Panc1 (cell line): ENCODE results near the gene CNN2. TPM values are rescaled to one million over a fixed set of nuclear protein-coding genes. Genes with fewer than 3 reads are reported as not detected.

Experiments used
- ATAC-seq: fragments of 200-7000 bp; cut with Tn5 transposase; 2 replicates; pipeline ENCODE4 v1.9.1; 2020; ENCODE audit warnings: mild to moderate bottlenecking, moderate library complexity
- BruUV-seq: library from RNA; stranded (reverse); fragments of 400-500 nt; replicated peaks from 2 replicates; lab custom pipeline; 2021; lab: Mats Ljungman, UMichigan
- CTCF ChIA-PET: fragments of 300-600 bp; sonication (Branson Sonifier 250); formaldehyde crosslinking; loops from one replicate; lab custom pipeline; 2022; ENCODE audit warnings: antibody characterized with exemption; lab: Charles Lee
- POLR2A ChIA-PET: fragments of 300-600 bp; sonication (Branson Sonifier 250); formaldehyde crosslinking; loops from one replicate; lab custom pipeline; 2022; ENCODE audit warnings: antibody characterized with exemption; lab: Charles Lee
- DNase-seq: peaks from one replicate; pipeline ENCODE4 v3.0.0-alpha.2; 2010; ENCODE audit warnings: low read depth, low spot score
- H3K27ac ChIP-seq: 2 replicates; pipeline ENCODE4 v1.5.1; 2011; ENCODE audit warnings: mild to moderate bottlenecking, low read length, inconsistent platforms
- H3K27me3 ChIP-seq: fragments of 200-500 bp; sonication (Bioruptor generic); 2 replicates; pipeline ENCODE4 v1.6.0; 2014; ENCODE audit warnings: low read length, inconsistent platforms; ENCODE audit not compliant: control insufficient read depth, insufficient read depth
- H3K36me3 ChIP-seq: fragments of 200-500 bp; sonication (Bioruptor generic); 2 replicates; pipeline ENCODE4 v1.5.1; 2014; ENCODE audit warnings: inconsistent platforms, mild to moderate bottlenecking, low read length, moderate library complexity; ENCODE audit not compliant: control insufficient read depth, insufficient read depth
- H3K4me1 ChIP-seq: 2 replicates; pipeline ENCODE4 v1.5.1; 2011; ENCODE audit warnings: inconsistent platforms, mild to moderate bottlenecking, low read length, moderate library complexity; ENCODE audit not compliant: control insufficient read depth, insufficient read depth
- H3K4me3 ChIP-seq, 2 experiments: 2 replicates each; pipeline ENCODE4 v1.5.1; 2011 to 2012; ENCODE audit warnings: low read depth in 2 of 2, low read length in 2 of 2, mild to moderate bottlenecking in 2 of 2, inconsistent platforms in 1 of 2, moderate library complexity in 1 of 2
- H3K9me3 ChIP-seq: fragments of 200-500 bp; sonication (Bioruptor generic); 2 replicates; pipeline ENCODE4 v1.5.1; 2014; ENCODE audit warnings: low read depth, mild to moderate bottlenecking, inconsistent platforms, low read length, moderate library complexity; ENCODE audit not compliant: control insufficient read depth, insufficient read depth
- CTCF ChIP-seq: fragments of 450-650 bp; IDR thresholded peaks from 2 replicates; pipeline ENCODE4 v1.5.1; 2017; ENCODE audit warnings: mild to moderate bottlenecking
- POLR2AphosphoS5 ChIP-seq: IDR thresholded peaks from 2 replicates; pipeline ENCODE4 v1.6.1; 2012; ENCODE audit warnings: mild to moderate bottlenecking, low read depth, low read length, moderate library complexity
- REST ChIP-seq, 2 experiments: IDR thresholded peaks; 2 replicates each; pipeline ENCODE4 v1.6.1; 2011 to 2012; ENCODE audit warnings: low read depth in 2 of 2, control low read depth in 1 of 2, low read length in 1 of 2, mild to moderate bottlenecking in 1 of 2, moderate library complexity in 1 of 2; ENCODE audit not compliant: insufficient read depth in 1 of 2
- SIN3A ChIP-seq: IDR thresholded peaks from 2 replicates; pipeline ENCODE4 v1.6.1; 2012; ENCODE audit warnings: low read depth, mild to moderate bottlenecking, low read length, moderate library complexity, borderline replicate concordance; ENCODE audit not compliant: insufficient read depth
- TCF7L2 ChIP-seq: IDR thresholded peaks from 2 replicates; pipeline ENCODE4 v1.6.1; 2011; ENCODE audit warnings: mild to moderate bottlenecking, low read depth, low read length, inconsistent platforms
- in situ Hi-C: cut with HindIII; loops from 2 replicates; pipeline ENCODE4 v1.10.0; 2016; ENCODE audit warnings: low sequenced_read_pairs, low pct_unique_long_range_greater_than_20kb
- intact Hi-C: fragments of 100-400 bp; cut with micrococcal nuclease; formaldehyde crosslinking; loops from one replicate; pipeline ENCODE4 v1.10.0; 2022; ENCODE audit not compliant: unreplicated experiment
- total RNA-seq: library from RNA; stranded (reverse); gene quantifications from one replicate; pipeline ENCODE4 v1.2.1, GENCODE V29; 2021; ENCODE audit not compliant: unreplicated experiment

CNN2 gene
- total RNA-seq, 1 experiment from 2014 or later = 203 TPM

- ATAC-seq = peak; percentile 21; the same call in 1 of the 2 replicates
- Histone ChIP-seq H3K36me3 (no peaks in the 10 kb centered on the region), H3K4me1 (0 out of 2 replicates have a peak, but pooled peaks cover 3% of the 10 kb centered on the region), H3K9me3 (no peaks in the 10 kb centered on the region), H3K4me3 (peak overlapping the region; percentile 30 to 41), H3K27me3 (no peaks in the 10 kb centered on the region), H3K27ac (no peak overlapping the region)
- no peak for DNase-seq
- no TSS peak for BruUV-seq
- ChIA-PET POLR2A (no interaction called here), CTCF (interaction anchor here (0.5 to 0.7 kb wide), 2 partner anchors 35 to 176 kb away, joined by 3 read pairs; no protein-coding TSS in a partner anchor)
- TF ChIP-seq POLR2AphosphoS5 = no peak
- TF ChIP-seq TCF7L2 = no peak
- TF ChIP-seq SIN3A = no peak
- no peak for TF ChIP-seq REST (IDR thresholded peaks at IDR 0.05; ENCODE audit: insufficient read depth in 1 of 2, low read depth in 2 of 2, low read length in 1 of 2)
- no peak for TF ChIP-seq CTCF
- in situ Hi-C loops = no loop called here
- intact Hi-C loops = no loop called here
These were observed 25.5 kb upstream of the CNN2 start for GRCh38 chr19:1000591-1001537.

- intact Hi-C loops (no loop called here), in situ Hi-C loops (no loop called here)
- ChIA-PET POLR2A (no interaction called here), CTCF (interaction anchor here (0.5 to 0.7 kb wide), 2 partner anchors 36 to 177 kb away, joined by 3 read pairs; no protein-coding TSS in a partner anchor)
- no peak for TF ChIP-seq SIN3A
- peak; percentile 94 for TF ChIP-seq CTCF
- BruUV-seq = no TSS peak
- H3K4me3 ChIP-seq = peak overlapping the region in 1 of 2 experiments; percentile 41; a peak in 3 of 4 replicates
- ATAC-seq (peak; percentile 70), DNase-seq (no peak)
- H3K4me1 ChIP-seq = no peaks in the 10 kb centered on the region; the same call in 1 of the 2 replicates
- H3K36me3 ChIP-seq = no peaks in the 10 kb centered on the region
- H3K27me3 ChIP-seq = no peaks in the 10 kb centered on the region
- H3K9me3 ChIP-seq = no peaks in the 10 kb centered on the region
- no peak overlapping the region for H3K27ac ChIP-seq
These were observed 24.8 kb upstream of the CNN2 start for GRCh38 chr19:1001538-1002166.
